Keratinocyte (primary cell): ENCODE results near the gene TNNT1. TPM values are rescaled to one million over a fixed set of nuclear protein-coding genes. Genes with fewer than 3 reads are reported as not detected.

Source experiments
- DNase-seq: peaks from one replicate; pipeline ENCODE4 v3.0.0-alpha.2; 2011; ENCODE audit warnings: low read depth, missing footprints, low spot score
- FAIRE-seq: peaks from 2 replicates; lab custom pipeline; 2011; peaks lifted over from hg19 to GRCh38; lab: Jason Lieb, UNC
- H2AFZ ChIP-seq: 2 replicates; pipeline ENCODE4 v1.6.0; 2012; ENCODE audit warnings: low read length, control low read depth, inconsistent platforms; ENCODE audit not compliant: control insufficient read depth
- H3K27ac ChIP-seq: 2 replicates; pipeline ENCODE4 v1.5.1; 2011; ENCODE audit warnings: low read length; ENCODE audit not compliant: control insufficient read depth, insufficient read depth
- H3K27me3 ChIP-seq: 3 replicates; pipeline ENCODE4 v1.6.0; 2011; ENCODE audit warnings: low read length; ENCODE audit not compliant: control insufficient read depth, insufficient read depth; ENCODE audit errors: extremely low read depth
- H3K36me3 ChIP-seq, 2 experiments: 2 replicates in 1 of 2; 3 replicates in 1 of 2; pipeline ENCODE4 v1.5.1; 2011; ENCODE audit warnings: low read length in 2 of 2, mild to moderate bottlenecking in 1 of 2; ENCODE audit not compliant: control insufficient read depth in 2 of 2, insufficient read depth in 2 of 2; ENCODE audit errors: extremely low read depth in 1 of 2
- H3K4me1 ChIP-seq: 3 replicates; pipeline ENCODE4 v1.5.1; 2011; ENCODE audit warnings: low read length; ENCODE audit not compliant: control insufficient read depth, insufficient read depth; ENCODE audit errors: extremely low read depth
- H3K4me2 ChIP-seq: 3 replicates; pipeline ENCODE4 v1.6.0; 2011; ENCODE audit warnings: low read depth, low read length; ENCODE audit not compliant: control insufficient read depth, insufficient read depth; ENCODE audit errors: extremely low read depth
- H3K4me3 ChIP-seq, 3 experiments: fragments of 200-600 bp in 1 of 3; sonication (generic) in 1 of 3; 2 replicates in 2 of 3; 3 replicates in 1 of 3; pipeline ENCODE4 v1.5.1; 2011 to 2016; ENCODE audit warnings: low read length in 3 of 3, mild to moderate bottlenecking in 3 of 3, control low read depth in 2 of 3, inconsistent platforms in 1 of 3, low read depth in 1 of 3, mixed read lengths in 1 of 3, mixed run types in 1 of 3, moderate library complexity in 1 of 3; ENCODE audit not compliant: control insufficient read depth in 2 of 3, insufficient read depth in 2 of 3; ENCODE audit errors: extremely low read depth in 1 of 3
- H3K79me2 ChIP-seq: 2 replicates; pipeline ENCODE4 v1.6.0; 2012; ENCODE audit warnings: low read length; ENCODE audit not compliant: control insufficient read depth, insufficient read depth
- H3K9ac ChIP-seq: 3 replicates; pipeline ENCODE4 v1.6.0; 2011; ENCODE audit warnings: low read length; ENCODE audit not compliant: control insufficient read depth, insufficient read depth; ENCODE audit errors: extremely low read depth
- H3K9me1 ChIP-seq: 3 replicates; pipeline ENCODE4 v1.6.0; 2011; ENCODE audit warnings: low read length; ENCODE audit not compliant: control insufficient read depth, insufficient read depth; ENCODE audit errors: extremely low read depth
- H3K9me3 ChIP-seq: 2 replicates; pipeline ENCODE4 v1.5.1; 2012; ENCODE audit warnings: low read depth, low read length; ENCODE audit not compliant: control insufficient read depth
- H4K20me1 ChIP-seq: 3 replicates; pipeline ENCODE4 v1.6.0; 2011; ENCODE audit warnings: low read length; ENCODE audit not compliant: control insufficient read depth, insufficient read depth; ENCODE audit errors: extremely low read depth
- CTCF ChIP-seq, 3 experiments: IDR thresholded peaks in 1 of 3; conservative IDR thresholded peaks in 1 of 3; optimal IDR thresholded peaks in 1 of 3; 2 replicates in 2 of 3; 3 replicates in 1 of 3; pipeline versions ENCODE3 to v1.5.1; 2011; ENCODE audit warnings: low read length in 3 of 3, mild to moderate bottlenecking in 3 of 3, moderate library complexity in 2 of 3, control low read depth in 1 of 3, inconsistent platforms in 1 of 3; ENCODE audit not compliant: insufficient read depth in 2 of 3; ENCODE audit errors: extremely low read depth in 1 of 3
- EZH2 ChIP-seq: IDR thresholded peaks from one replicate; pipeline ENCODE4 v1.6.1; 2012; ENCODE audit warnings: inconsistent platforms, mild to moderate bottlenecking, low read length, moderate library complexity
- dilution Hi-C: fragments of 300-500 bp; cut with MboI; formaldehyde crosslinking; loops from one replicate; pipeline ENCODE4 v1.7.0; 2020; ENCODE audit warnings: low sequenced_read_pairs; ENCODE audit not compliant: extremely low pct_ligation_motif_present
- polyA plus RNA-seq, 5 experiments: library from polyadenylated mRNA; depleted of rRNA in 3 of 5; stranded (reverse) in 3 of 5; stranded (forward) in 1 of 5; unstranded in 1 of 5; fragments of >200 nt; gene quantifications; 1 replicate in 1 of 5; 2 replicates in 3 of 5; 3 replicates in 1 of 5; pipeline versions ENCODE4 v1.2.1 to v1.2.3, GENCODE V29; 2011 to 2012; ENCODE audit warnings: missing spikeins in 2 of 5, low read depth in 1 of 5, low replicate concordance in 1 of 5

Gene TNNT1
- polyA plus RNA-seq, 1 donor (not counting 4 experiments of a cell fraction or from before 2014, with no cell fraction given): 99.6 TPM

GRCh38 chr19:55178781-55179599 is 30.0 kb upstream of the TNNT1 start:
- dilution Hi-C loops: no loop called here
- Histone ChIP-seq H4K20me1 (peaks cover 2% of the 10 kb centered on the region), H3K27ac (no peak overlapping the region), H3K4me1 (peaks cover 7% of the 10 kb centered on the region), H3K4me2 (peak overlapping the region; percentile 65), H3K79me2 (no peaks in the 10 kb centered on the region), H3K27me3 (peaks cover 13% of the 10 kb centered on the region), H3K36me3 (peaks cover 0 to 4% of the 10 kb centered on the region in 2 experiments), H2AFZ (no peak overlapping the region), H3K4me3 (peak overlapping the region; percentile 4 to 35 (median 14)), H3K9ac (no peak overlapping the region), H3K9me3 (no peaks in the 10 kb centered on the region), H3K9me1 (no peaks in the 10 kb centered on the region)
- TF ChIP-seq EZH2 (no peak), CTCF (optimal IDR thresholded peaks at IDR 0.05 in 1 of 3, IDR thresholded peaks at IDR 0.05 in 1 of 3, conservative IDR thresholded peaks at IDR 0.05 in 1 of 3; ENCODE audit: extremely low read depth in 1 of 3, insufficient read depth in 2 of 3, low read length in 3 of 3) (no peak)
- DNase-seq (no peak), FAIRE-seq (peak; percentile 5)

DNA sequence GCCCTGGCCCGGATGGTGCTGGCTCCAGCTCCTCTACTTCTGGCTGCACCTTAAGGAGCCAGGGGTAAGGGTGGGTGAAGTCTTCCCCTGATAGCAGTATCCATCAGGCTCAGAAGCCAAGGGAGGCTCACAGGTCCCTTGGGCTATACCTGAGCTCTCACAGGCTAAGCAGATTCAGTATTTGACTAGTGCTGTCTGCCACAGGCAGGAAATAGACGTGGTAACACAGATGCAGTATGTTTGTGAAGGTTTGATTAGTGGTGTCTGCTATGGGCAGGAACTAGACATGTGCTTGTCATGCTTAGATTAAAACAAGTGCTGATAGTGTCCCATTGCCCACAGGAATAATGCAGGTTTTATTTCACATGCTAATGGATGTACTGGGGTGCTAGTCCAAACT is 27.1 kb upstream of the TNNT1 start:
- FAIRE-seq: no peak
- dilution Hi-C loops: no loop called here

More for the DNA sequence above, 27.1 kb upstream of the TNNT1 start:
- DNase-seq: no peak
- H4K20me1 ChIP-seq: peaks cover 2% of the 10 kb centered on the region
- no peaks in the 10 kb centered on the region for H3K9me3 ChIP-seq
- H3K4me3 ChIP-seq: no peak overlapping the region
- H3K79me2 ChIP-seq: no peaks in the 10 kb centered on the region
- no peak overlapping the region for H3K4me2 ChIP-seq
- no peak overlapping the region for H3K27ac ChIP-seq
- no peak overlapping the region for H3K9ac ChIP-seq
- H3K4me1 ChIP-seq: peaks cover 7% of the 10 kb centered on the region
- H3K36me3 ChIP-seq: peaks cover 0 to 4% of the 10 kb centered on the region in 2 experiments
- peaks cover 8% of the 10 kb centered on the region for H3K27me3 ChIP-seq
- TF ChIP-seq CTCF (optimal IDR thresholded peaks at IDR 0.05 in 1 of 3, IDR thresholded peaks at IDR 0.05 in 1 of 3, conservative IDR thresholded peaks at IDR 0.05 in 1 of 3; ENCODE audit: extremely low read depth in 1 of 3, insufficient read depth in 2 of 3, low read length in 3 of 3) (no peak), EZH2 (no peak)
- no peaks in the 10 kb centered on the region for H3K9me1 ChIP-seq
- H2AFZ ChIP-seq: no peak overlapping the region
